Spleen (tissue), 13 donors: ENCODE results near the gene KCNT1. TPM values are rescaled to one million over a fixed set of nuclear protein-coding genes. Genes with fewer than 3 reads are reported as not detected.

Experiments
- DNase-seq: peaks from one replicate; pipeline ENCODE4 v3.0.0-alpha.2; 2020
- H3K27ac ChIP-seq, 8 donors: fragments of 200-600 bp; sonication (generic) in 7 of 8; 1 replicate in 4 of 8; 2 replicates in 4 of 8; pipeline versions ENCODE4 v1.5.0 to v1.8.0; 2016 to 2021; ENCODE audit warnings: inconsistent platforms in 4 of 8, mild to moderate bottlenecking in 4 of 8, moderate library complexity in 1 of 8
- H3K27me3 ChIP-seq, 7 donors: fragments of 200-600 bp; sonication (generic) in 6 of 7; replicated peaks in 1 of 7; 1 replicate in 4 of 7; 2 replicates in 3 of 7; pipeline versions ENCODE4 v1.5.0 to v1.8.0; 2016 to 2021; ENCODE audit warnings: inconsistent platforms in 3 of 7, mild to moderate bottlenecking in 1 of 7
- H3K36me3 ChIP-seq, 6 donors: fragments of 200-600 bp; sonication (generic) in 5 of 6; 1 replicate in 4 of 6; 2 replicates in 2 of 6; pipeline versions ENCODE4 v1.5.0 to v1.8.0; 2016 to 2021; ENCODE audit warnings: inconsistent platforms in 2 of 6
- H3K4me1 ChIP-seq, 6 donors: fragments of 200-600 bp; sonication (generic) in 5 of 6; 1 replicate in 3 of 6; 2 replicates in 3 of 6; pipeline versions ENCODE4 v1.5.0 to v1.8.0; 2016 to 2021; ENCODE audit warnings: inconsistent platforms in 3 of 6
- H3K4me3 ChIP-seq, 8 donors: fragments of 200-600 bp; sonication (generic) in 7 of 8; 1 replicate in 4 of 8; 2 replicates in 4 of 8; pipeline versions ENCODE4 v1.5.0 to v1.8.0; 2016 to 2021; ENCODE audit warnings: inconsistent platforms in 4 of 8, mild to moderate bottlenecking in 4 of 8, moderate library complexity in 2 of 8
- H3K9me3 ChIP-seq, 8 donors: fragments of 200-600 bp; sonication (generic) in 7 of 8; 1 replicate in 4 of 8; 2 replicates in 4 of 8; pipeline versions ENCODE4 v1.5.0 to v1.8.0; 2016 to 2021; ENCODE audit warnings: inconsistent platforms in 4 of 8
- CTCF ChIP-seq, 11 experiments: fragments of 200-600 bp in 7 of 11; fragments of 450-650 bp in 4 of 11; sonication (generic) in 4 of 11; IDR thresholded peaks in 8 of 11; conservative IDR thresholded peaks in 3 of 11; 1 replicate in 7 of 11; 2 replicates in 4 of 11; pipeline versions ENCODE4 v1.4.0 to v1.8.0; 2016 to 2021; ENCODE audit warnings: antibody characterized with exemption in 11 of 11, inconsistent platforms in 4 of 11, mild to moderate bottlenecking in 1 of 11
- POLR2A ChIP-seq, 3 donors: fragments of 450-650 bp; IDR thresholded peaks; one replicate each; pipeline ENCODE4 v1.5.1; 2017; ENCODE audit warnings: antibody characterized with exemption in 3 of 3, mild to moderate bottlenecking in 1 of 3
- POLR2AphosphoS5 ChIP-seq, 3 donors: sonication (generic); formaldehyde crosslinking; IDR thresholded peaks; one replicate each; pipeline ENCODE4 v1.5.1; 2017; ENCODE audit warnings: antibody characterized with exemption in 3 of 3
- WGBS, 5 donors: extraction: QIAGEN DNeasy Blood & Tissue Kit in 3 of 5; methylation state at CpG; one replicate each; pipeline versions ENCODE4 v1.1.5 to v1.1.7; 2013 to 2018; 5-methylcytosine and 5-hydroxymethylcytosine counted together
- intact Hi-C: fragments of 100-400 bp; cut with DNase I; formaldehyde crosslinking; loops from one replicate; pipeline ENCODE4 v1.15.0; 2023; ENCODE audit warnings: low total_unique reads
- long read RNA-seq, 2 donors: transcript quantifications; one replicate each; lab custom pipeline, GENCODE V29; 2026
- polyA plus RNA-seq, 3 donors: library from polyadenylated mRNA; stranded (reverse); fragments of 200-250 nt; gene quantifications; one replicate each; pipeline ENCODE4 v1.2.1, GENCODE V29; 2013
- total RNA-seq, 7 donors: library from RNA; depleted of rRNA in 3 of 7; stranded (reverse); fragments of >200 nt in 3 of 7; fragmentation: NEBNext Ultra II Directional in 4 of 7; extraction: Animal tissue kit (Norgen Biotek cat#: 25700) in 4 of 7; gene quantifications; one replicate each; pipeline versions ENCODE4 v1.1.0 to v1.2.1, GENCODE V29; 2016 to 2021
- donor health status: healthy with polysubstance abuse.
- donor health status: DM: no; HTN: no; CAD: no; lungs with moderate emphysema.
- donor health status: DM: no; HTN: no; CAD: no.
- donor health status: Bipolar disorder and iron deficiency.
- donor health status: healthy.
- donor health status: DM: no; HTN: no; CAD: no.
- donor health status: DM: yes; HTN: yes; CAD: no.

Gene KCNT1
- total RNA-seq (10 to 100 TPM in 6 of 7 donors, 1 to 10 TPM in 1; 8.3 to 41.5 (median 27.0) TPM), polyA plus RNA-seq (10 to 100 TPM in 1 of 3 donors, 1 to 10 TPM in 2; 1.0 to 18.4 (median 5.6) TPM)
- long read RNA-seq, donor 1: 0 reads
- long read RNA-seq, donor 2: 0 reads

- Histone ChIP-seq H3K4me1 (peaks cover 0 to 55% (median 25%) of the 10 kb centered on the region in 6 donors), H3K36me3 (no peaks in the 10 kb centered on the region), H3K9me3 (no peaks in the 10 kb centered on the region), H3K4me3 (peak within 1 kb of the TSS in 5 of 8 donors; percentile 1 to 55 (median 9)), H3K27ac (no peak within 1 kb of the TSS), H3K27me3 (peaks cover 0 to 60% (median 26%) of the 10 kb centered on the region in 7 donors)
- DNase-seq: no peak
- peak; percentile 22 to 98 (median 94) for TF ChIP-seq CTCF (IDR thresholded peaks at IDR 0.05 in 8 of 11, conservative IDR thresholded peaks at IDR 0.05 in 3 of 11)
- TF ChIP-seq POLR2A (IDR thresholded peaks at IDR 0.05): no peak
- peak in 1 of 3 donors; percentile 44 for TF ChIP-seq POLR2AphosphoS5 (IDR thresholded peaks at IDR 0.05)
- 13 to 21% (median 15%) methylated on average over 28 to 66 of the region's 66 CpGs for WGBS, 5 donors
- intact Hi-C loops: no loop called here
Observed at GRCh38 chr9:135701959-135702721, at the start of gene KCNT1. Gene KCNT1 (plus strand): TSS chr9:135702185. CDS start chr9:135702259, 74 bp downstream.

DNA sequence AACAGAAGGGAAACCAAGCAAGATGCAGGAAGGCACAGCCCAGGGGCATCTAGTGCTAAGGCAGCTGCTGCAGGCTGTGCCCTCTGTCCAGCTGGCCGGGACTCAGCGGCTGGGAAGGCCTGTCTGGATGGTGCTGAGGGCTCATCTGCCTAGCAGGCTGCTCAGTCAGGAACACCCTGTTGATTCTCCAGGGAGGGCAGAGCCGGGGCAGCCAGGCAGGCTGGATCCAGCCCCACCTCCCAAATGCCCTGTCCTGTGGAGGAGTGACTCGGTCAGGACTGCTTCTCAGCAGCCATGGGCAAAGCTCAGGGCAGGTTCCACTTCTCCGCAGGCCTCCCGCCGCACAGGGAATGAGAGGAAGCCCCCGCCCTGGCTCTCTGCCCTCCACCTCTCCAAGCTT, 46.7 kb upstream of the KCNT1 start:
- Histone ChIP-seq H3K4me3 (no peak overlapping the region), H3K9me3 (peaks cover 0 to 4% (median 0%) of the 10 kb centered on the region in 8 donors), H3K4me1 (no peaks in the 10 kb centered on the region), H3K27ac (no peak overlapping the region), H3K36me3 (no peaks in the 10 kb centered on the region), H3K27me3 (peaks cover 0 to 15% (median 0%) of the 10 kb centered on the region in 7 donors)
- WGBS, 5 donors: 76 to 86% (median 78%) methylated on average over 6 to 8 of the region's 8 CpGs
- intact Hi-C loops: no loop called here
- no peak for DNase-seq
- TF ChIP-seq CTCF (IDR thresholded peaks at IDR 0.05 in 8 of 11, conservative IDR thresholded peaks at IDR 0.05 in 3 of 11) (no peak), POLR2A (IDR thresholded peaks at IDR 0.05) (no peak), POLR2AphosphoS5 (IDR thresholded peaks at IDR 0.05) (no peak)

GRCh38 chr9:135657416-135657815, 44.6 kb upstream of the KCNT1 start:
- WGBS, 5 donors: 82 to 88% (median 83%) methylated on average over 15 of the region's 15 CpGs
- no peak overlapping the region for H3K4me3 ChIP-seq
- TF ChIP-seq POLR2A (IDR thresholded peaks at IDR 0.05) (no peak), CTCF (IDR thresholded peaks at IDR 0.05 in 8 of 11, conservative IDR thresholded peaks at IDR 0.05 in 3 of 11) (no peak), POLR2AphosphoS5 (IDR thresholded peaks at IDR 0.05) (no peak)
- no peak for DNase-seq
- H3K9me3 ChIP-seq: peaks cover 0 to 4% (median 0%) of the 10 kb centered on the region in 8 donors
- no peaks in the 10 kb centered on the region for H3K4me1 ChIP-seq
- intact Hi-C loops: no loop called here
- H3K36me3 ChIP-seq: no peaks in the 10 kb centered on the region
- no peak overlapping the region for H3K27ac ChIP-seq
- H3K27me3 ChIP-seq: peaks cover 0 to 15% (median 0%) of the 10 kb centered on the region in 7 donors

DNA sequence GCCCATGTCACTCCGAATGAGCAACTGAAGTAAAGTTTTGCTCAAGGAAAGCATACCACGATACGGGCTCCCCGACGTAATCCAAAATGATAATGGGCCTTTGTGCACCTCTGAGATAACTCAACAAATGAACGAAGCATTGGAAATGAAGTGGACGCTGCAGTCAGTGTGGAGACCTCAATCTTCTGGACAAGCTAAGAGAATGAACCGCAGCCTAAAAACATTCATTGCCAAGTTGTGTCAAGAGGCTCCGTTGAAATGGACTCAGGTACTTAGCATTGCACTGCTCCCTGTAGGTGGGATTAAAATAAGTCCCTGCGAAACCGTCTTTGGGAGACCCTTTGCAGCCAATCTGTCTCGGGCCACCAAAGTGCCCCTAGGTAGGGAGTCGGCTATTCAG, 42.7 kb upstream of the KCNT1 start:
- Histone ChIP-seq H3K9me3 (no peaks in the 10 kb centered on the region), H3K27me3 (peaks cover 0 to 24% (median 0%) of the 10 kb centered on the region in 7 donors), H3K36me3 (no peaks in the 10 kb centered on the region), H3K4me3 (no peak overlapping the region), H3K4me1 (no peaks in the 10 kb centered on the region), H3K27ac (no peak overlapping the region)
- intact Hi-C loops: no loop called here
- TF ChIP-seq POLR2A (IDR thresholded peaks at IDR 0.05) (no peak), POLR2AphosphoS5 (IDR thresholded peaks at IDR 0.05) (no peak), CTCF (IDR thresholded peaks at IDR 0.05 in 8 of 11, conservative IDR thresholded peaks at IDR 0.05 in 3 of 11) (no peak)
- 86 to 91% (median 90%) methylated on average over 13 of the region's 13 CpGs for WGBS, 5 donors
- DNase-seq: no peak
